Gastrocnemius medialis (tissue), 4 donors: ENCODE measurements around the gene NLRC5. TPM values are rescaled to one million over a fixed set of nuclear protein-coding genes. Genes with fewer than 3 reads are reported as not detected.
"Not testable (repeated sequence)": the region's sequence is repeated elsewhere in the genome, so short reads cannot be mapped to it uniquely, and the experiment has no call there.

Source experiments
- ATAC-seq, 2 donors: fragments of 150-250 bp; one replicate each; pipeline ENCODE4 v1.9.1; 2016
- DNase-seq, 2 donors: peaks; one replicate each; pipeline ENCODE4 v3.0.0-alpha.2; 2019
- H3K27ac ChIP-seq, 4 donors: fragments of 200-600 bp; sonication (generic); 1 replicate in 1 of 4; 2 replicates in 3 of 4; pipeline ENCODE4 v1.5.1; 2016 to 2018; ENCODE audit warnings: mild to moderate bottlenecking in 2 of 4, moderate library complexity in 1 of 4
- H3K27me3 ChIP-seq, 3 donors: fragments of 200-600 bp; sonication (generic) in 2 of 3; 1 replicate in 1 of 3; 2 replicates in 2 of 3; pipeline versions ENCODE4 v1.5.1 to v1.6.0; 2016 to 2019; ENCODE audit warnings: mild to moderate bottlenecking in 1 of 3, moderate library complexity in 1 of 3
- H3K36me3 ChIP-seq, 2 donors: fragments of 200-600 bp; sonication (generic) in 1 of 2; one replicate each; pipeline ENCODE4 v1.5.1; 2017 to 2018
- H3K4me1 ChIP-seq, 2 donors: fragments of 200-600 bp; sonication (generic) in 1 of 2; one replicate each; pipeline ENCODE4 v1.5.1; 2016 to 2017; ENCODE audit warnings: mild to moderate bottlenecking in 2 of 2
- H3K4me3 ChIP-seq, 4 donors: fragments of 200-600 bp; sonication (generic) in 3 of 4; 1 replicate in 1 of 4; 2 replicates in 3 of 4; pipeline ENCODE4 v1.5.1; 2016 to 2019; ENCODE audit warnings: mild to moderate bottlenecking in 2 of 4
- H3K9me3 ChIP-seq, 3 donors: fragments of 200-600 bp; sonication (generic) in 2 of 3; 1 replicate in 1 of 3; 2 replicates in 2 of 3; pipeline ENCODE4 v1.5.1; 2016 to 2019
- POLR2A ChIP-seq, 2 donors: fragments of 450-650 bp; IDR thresholded peaks; one replicate each; pipeline ENCODE4 v1.6.1; 2017; ENCODE audit warnings: antibody characterized with exemption in 2 of 2, mild to moderate bottlenecking in 2 of 2, moderate library complexity in 2 of 2
- in situ Hi-C, 4 donors: fragments of 200-750 bp; cut with MboI; loops; one replicate each; pipeline versions ENCODE4 v1.15.0 to v1.8.0; 2017; ENCODE audit warnings: low sequenced_read_pairs in 4 of 4
- intact Hi-C: fragments of 100-400 bp; cut with DNase I; formaldehyde crosslinking; loops from one replicate; pipeline ENCODE4 v1.15.1; 2023; ENCODE audit warnings: low total_unique reads
- total RNA-seq, 4 donors: library from RNA; depleted of rRNA; stranded (reverse); fragments of >200 nt; gene quantifications; one replicate each; pipeline versions ENCODE4 v1.1.0 to v1.2.3, GENCODE V29; 2016
- TF ChIP-seq, protein P1 (sequence below), 5 experiments: fragments of 450-650 bp in 3 of 5; fragments of 200-600 bp in 2 of 5; sonication (generic) in 2 of 5; IDR thresholded peaks in 4 of 5; conservative IDR thresholded peaks in 1 of 5; 1 replicate in 4 of 5; 2 replicates in 1 of 5; pipeline ENCODE4 v1.5.1; 2016 to 2019; ENCODE audit warnings: antibody characterized with exemption in 5 of 5, mild to moderate bottlenecking in 3 of 5, moderate library complexity in 3 of 5

The NLRC5 gene
- total RNA-seq, 4 donors from 2014 or later = 2.5 to 9.4 (median 5.1) TPM

DNA sequence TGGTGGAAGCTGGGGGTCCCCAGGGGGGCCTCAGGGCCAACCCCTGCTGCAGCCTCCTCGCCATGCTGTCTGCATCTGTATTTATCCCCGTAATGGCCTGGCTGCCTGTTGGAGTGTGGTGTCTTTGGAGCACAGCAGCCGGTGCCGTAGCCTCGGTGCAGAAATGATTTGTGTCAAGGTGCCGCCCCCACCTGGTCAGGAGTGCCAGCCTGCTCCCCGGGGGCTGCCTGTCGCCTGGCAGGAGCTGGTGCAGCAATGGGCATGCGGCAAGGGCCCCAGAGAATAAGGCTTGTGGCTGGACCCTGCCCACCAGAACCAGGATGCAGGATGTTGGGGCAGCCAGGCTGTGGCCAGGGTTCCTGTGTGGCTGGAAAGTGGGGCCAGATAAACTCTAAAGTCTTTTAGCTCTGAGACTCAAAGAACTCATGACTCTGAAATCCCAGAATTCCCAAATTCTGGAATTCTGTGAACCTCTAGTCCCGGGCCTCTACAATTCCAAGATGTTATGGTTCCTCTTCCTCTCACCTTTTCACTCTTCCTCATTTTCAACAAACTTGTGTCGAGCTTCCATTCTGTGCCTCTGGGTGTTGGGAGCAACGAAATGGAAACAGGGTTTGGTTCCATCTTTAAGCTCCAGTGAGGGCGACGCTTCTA lies 109.0 kb downstream of the NLRC5 start:
- TF ChIP-seq POLR2A (IDR thresholded peaks at IDR 0.05) = no peak
- TF ChIP-seq, protein P1, sequence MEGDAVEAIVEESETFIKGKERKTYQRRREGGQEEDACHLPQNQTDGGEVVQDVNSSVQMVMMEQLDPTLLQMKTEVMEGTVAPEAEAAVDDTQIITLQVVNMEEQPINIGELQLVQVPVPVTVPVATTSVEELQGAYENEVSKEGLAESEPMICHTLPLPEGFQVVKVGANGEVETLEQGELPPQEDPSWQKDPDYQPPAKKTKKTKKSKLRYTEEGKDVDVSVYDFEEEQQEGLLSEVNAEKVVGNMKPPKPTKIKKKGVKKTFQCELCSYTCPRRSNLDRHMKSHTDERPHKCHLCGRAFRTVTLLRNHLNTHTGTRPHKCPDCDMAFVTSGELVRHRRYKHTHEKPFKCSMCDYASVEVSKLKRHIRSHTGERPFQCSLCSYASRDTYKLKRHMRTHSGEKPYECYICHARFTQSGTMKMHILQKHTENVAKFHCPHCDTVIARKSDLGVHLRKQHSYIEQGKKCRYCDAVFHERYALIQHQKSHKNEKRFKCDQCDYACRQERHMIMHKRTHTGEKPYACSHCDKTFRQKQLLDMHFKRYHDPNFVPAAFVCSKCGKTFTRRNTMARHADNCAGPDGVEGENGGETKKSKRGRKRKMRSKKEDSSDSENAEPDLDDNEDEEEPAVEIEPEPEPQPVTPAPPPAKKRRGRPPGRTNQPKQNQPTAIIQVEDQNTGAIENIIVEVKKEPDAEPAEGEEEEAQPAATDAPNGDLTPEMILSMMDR (IDR thresholded peaks at IDR 0.05 in 4 of 5, conservative IDR thresholded peaks at IDR 0.05 in 1 of 5) = no peak

DNA sequence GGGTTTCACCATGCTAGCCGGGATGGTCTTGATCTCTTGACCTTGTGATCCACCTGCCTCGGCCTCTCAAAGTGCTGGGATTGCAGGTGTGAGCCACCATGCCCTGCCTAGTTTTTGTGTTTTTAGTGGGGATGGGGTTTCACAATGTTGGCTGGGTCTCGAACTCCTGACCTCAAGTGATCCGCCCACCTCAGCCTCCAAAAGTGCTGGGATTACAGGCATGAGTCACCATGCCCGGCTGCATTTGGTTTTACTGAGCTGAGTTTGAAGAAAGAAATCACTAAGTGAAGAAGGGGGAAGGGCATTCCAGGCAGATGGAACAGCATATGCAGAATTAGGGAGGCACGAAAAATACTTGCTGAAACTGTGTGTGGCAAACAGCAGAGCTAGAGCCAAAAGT lies 110.6 kb downstream of the NLRC5 start:
- H3K27ac ChIP-seq, ATAC-seq, DNase-seq, H3K9me3 ChIP-seq, H3K27me3 ChIP-seq, H3K4me3 ChIP-seq, H3K4me1 ChIP-seq, H3K36me3 ChIP-seq: not testable (repeated sequence)
- in situ Hi-C loops = loop anchor here in 1 of 4 donors (25.0 kb wide), 1 partner anchor 312 kb away; the partner anchor contains the start of gene CCL17
- intact Hi-C loops = loop anchor here (10.0 kb wide), 2 partner anchors 145 to 315 kb away; partner anchors contain the start of gene ARL2BP

More for the DNA sequence above, 109.0 kb downstream of the NLRC5 start:
- H3K27ac ChIP-seq = no peak overlapping the region
- H3K4me3 ChIP-seq = no peak overlapping the region
- in situ Hi-C loops = loop anchor here in 1 of 4 donors (25.0 kb wide), 1 partner anchor 314 kb away; the partner anchor contains the start of gene CCL17
- H3K9me3 ChIP-seq = no peaks in the 10 kb centered on the region
- no peak for ATAC-seq
- no peaks in the 10 kb centered on the region for H3K36me3 ChIP-seq
- intact Hi-C loops = loop anchor here (10.0 kb wide), 2 partner anchors 146 to 316 kb away; partner anchors contain the start of gene ARL2BP
- no peaks in the 10 kb centered on the region for H3K27me3 ChIP-seq
- DNase-seq = no peak
- peaks cover 7 to 8% of the 10 kb centered on the region in 2 donors for H3K4me1 ChIP-seq

DNA sequence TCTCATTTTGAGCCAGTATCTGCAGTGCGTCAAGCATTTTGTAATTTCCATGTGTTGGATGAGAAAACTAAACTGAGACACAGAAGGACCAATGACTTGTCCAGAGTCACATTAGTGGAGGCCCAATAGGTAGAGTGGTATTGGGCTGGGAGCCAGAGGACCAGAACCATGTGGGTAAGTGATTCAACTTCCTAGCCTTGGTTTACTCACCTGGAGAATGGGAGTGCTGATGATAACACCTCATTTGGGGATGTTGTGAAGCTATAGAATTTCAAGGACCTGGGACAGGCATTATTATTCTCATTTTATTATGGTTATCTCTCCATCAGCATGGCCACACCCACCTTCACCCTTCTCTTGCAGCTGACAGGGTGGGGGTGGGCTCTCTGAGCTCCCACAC lies 111.1 kb downstream of the NLRC5 start:
- Histone ChIP-seq H3K4me1 (no peaks in the 10 kb centered on the region), H3K4me3 (no peak overlapping the region), H3K27me3 (no peaks in the 10 kb centered on the region), H3K27ac (no peak overlapping the region), H3K9me3 (no peaks in the 10 kb centered on the region), H3K36me3 (no peaks in the 10 kb centered on the region)
- in situ Hi-C loops = no loop called here
- no peak for DNase-seq
- intact Hi-C loops = no loop called here
- TF ChIP-seq, protein P1 (IDR thresholded peaks at IDR 0.05 in 4 of 5, conservative IDR thresholded peaks at IDR 0.05 in 1 of 5) = no peak
- no peak for TF ChIP-seq POLR2A (IDR thresholded peaks at IDR 0.05)
- ATAC-seq = no peak

DNA sequence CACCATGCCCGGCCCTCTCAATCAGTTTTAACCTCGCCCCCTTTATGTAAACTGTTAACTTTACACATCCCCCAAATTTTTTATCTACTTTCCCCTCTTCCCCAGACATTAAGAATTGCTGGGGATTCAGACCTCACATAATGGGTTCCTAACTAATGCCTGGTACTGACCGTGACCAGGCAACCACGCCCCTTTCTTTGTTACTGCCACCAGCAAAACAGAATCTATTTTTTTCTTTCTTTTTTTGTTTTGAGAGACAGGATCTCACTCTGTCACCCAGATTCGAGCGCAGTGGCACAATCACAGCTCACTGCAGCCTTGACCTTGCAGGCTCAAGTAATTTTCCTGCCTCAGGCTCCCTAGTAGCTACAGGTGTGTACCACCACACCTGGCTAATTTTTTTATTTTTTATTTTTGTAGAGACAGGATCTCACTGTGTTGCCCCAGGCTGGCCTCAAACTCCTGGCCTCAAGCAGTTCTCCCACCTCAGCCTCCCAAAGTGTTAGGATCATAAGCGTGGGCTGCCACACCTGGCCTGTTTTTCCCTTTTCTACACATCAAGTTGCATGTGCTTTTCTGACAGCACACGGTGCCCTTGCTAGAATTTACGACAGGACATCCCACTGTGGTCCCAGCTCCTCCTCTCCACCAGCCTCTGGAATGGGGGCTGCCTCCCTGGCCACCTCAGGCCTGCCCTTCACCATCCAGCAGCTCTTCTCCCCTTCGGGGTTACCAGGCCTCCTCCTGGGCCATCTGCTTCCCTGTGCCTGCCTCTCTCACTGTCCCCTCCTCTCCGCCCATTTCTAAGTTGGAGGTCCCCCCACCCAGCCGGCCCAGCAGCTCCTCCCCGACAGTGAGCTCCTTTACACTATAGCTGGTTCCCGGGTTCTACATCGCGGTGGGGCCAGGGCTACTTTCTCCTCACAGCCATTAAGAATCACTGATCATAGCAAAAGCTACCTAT lies 113.8 kb downstream of the NLRC5 start:
- no peak overlapping the region for H3K27ac ChIP-seq
- H3K4me1 ChIP-seq = peaks cover 0 to 11% of the 10 kb centered on the region in 2 donors
- ATAC-seq = no peak
- no peak for DNase-seq
- H3K27me3 ChIP-seq = no peaks in the 10 kb centered on the region
- no peaks in the 10 kb centered on the region for H3K9me3 ChIP-seq
- no peak overlapping the region for H3K4me3 ChIP-seq
- TF ChIP-seq POLR2A (IDR thresholded peaks at IDR 0.05) = no peak
- TF ChIP-seq, protein P1 (IDR thresholded peaks at IDR 0.05 in 4 of 5, conservative IDR thresholded peaks at IDR 0.05 in 1 of 5) = no peak
- intact Hi-C loops (no loop called here), in situ Hi-C loops (no loop called here)
- H3K36me3 ChIP-seq = no peaks in the 10 kb centered on the region

DNA sequence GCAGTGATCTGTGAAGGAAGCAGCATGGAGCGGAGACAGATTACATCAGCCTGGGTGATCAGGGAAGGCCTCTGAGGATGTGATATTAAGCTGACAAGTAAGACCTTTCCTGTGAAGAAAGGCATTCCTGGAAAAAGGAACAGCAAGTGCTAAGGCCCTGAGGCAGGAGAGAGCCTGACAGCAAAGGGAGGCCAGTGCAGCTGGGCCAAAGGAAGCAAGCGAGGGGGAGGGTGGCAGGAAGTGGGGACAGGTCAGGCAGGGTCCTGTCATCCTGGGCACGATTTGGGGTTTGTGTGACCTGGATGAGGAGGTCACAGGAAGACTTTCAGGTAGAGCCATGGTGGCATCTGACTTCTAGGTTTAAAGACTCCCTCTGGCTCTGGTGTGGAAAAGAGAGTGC lies 115.3 kb downstream of the NLRC5 start:
- Histone ChIP-seq H3K4me1 (peaks cover 0 to 11% of the 10 kb centered on the region in 2 donors), H3K4me3 (no peak overlapping the region), H3K27ac (no peak overlapping the region), H3K9me3 (no peaks in the 10 kb centered on the region), H3K36me3 (no peaks in the 10 kb centered on the region), H3K27me3 (no peaks in the 10 kb centered on the region)
- intact Hi-C loops (no loop called here), in situ Hi-C loops (no loop called here)
- ATAC-seq = no peak
- TF ChIP-seq POLR2A (IDR thresholded peaks at IDR 0.05) = no peak
- TF ChIP-seq, protein P1 (IDR thresholded peaks at IDR 0.05 in 4 of 5, conservative IDR thresholded peaks at IDR 0.05 in 1 of 5) = no peak
- no peak for DNase-seq
